WTC11 (cell line): ENCODE measurements around the gene SNAPC1. TPM values are rescaled to one million over a fixed set of nuclear protein-coding genes. Genes with fewer than 3 reads are reported as not detected.
A peak's percentile ranks its signal among the peaks of the same experiment; 100 is the strongest.

Experiments
- CBFB ChIP-seq: sonication (generic); formaldehyde crosslinking; IDR thresholded peaks from 2 replicates; pipeline ENCODE4 v1.8.1; 2022; ENCODE audit warnings: mild to moderate bottlenecking, low read depth, missing genetic modification reagents
- CREB1 ChIP-seq: sonication (generic); formaldehyde crosslinking; IDR thresholded peaks from 2 replicates; pipeline ENCODE4 v1.8.0; 2023; ENCODE audit warnings: mild to moderate bottlenecking, missing genetic modification reagents
- FOXP4 ChIP-seq: sonication (generic); formaldehyde crosslinking; IDR thresholded peaks from 2 replicates; pipeline ENCODE4 v1.8.0; 2022; ENCODE audit warnings: mild to moderate bottlenecking, missing genetic modification reagents
- KAT7 ChIP-seq: sonication (generic); formaldehyde crosslinking; IDR thresholded peaks from 2 replicates; pipeline ENCODE4 v1.8.1; 2023; ENCODE audit warnings: missing genetic modification reagents, mild to moderate bottlenecking, borderline replicate concordance
- NR1H2 ChIP-seq: sonication (generic); formaldehyde crosslinking; IDR thresholded peaks from 2 replicates; pipeline ENCODE4 v1.9.0; 2021; ENCODE audit warnings: mild to moderate bottlenecking, moderate library complexity, missing genetic modification reagents
- SP1 ChIP-seq: sonication (generic); formaldehyde crosslinking; conservative IDR thresholded peaks from 2 replicates; pipeline ENCODE4 v1.8.1; 2022; ENCODE audit warnings: missing genetic modification reagents
- TEAD1 ChIP-seq: sonication (generic); formaldehyde crosslinking; IDR thresholded peaks from 2 replicates; pipeline ENCODE4 v1.8.0; 2022; ENCODE audit warnings: mild to moderate bottlenecking, missing genetic modification reagents
- ZNF138 ChIP-seq: sonication (generic); formaldehyde crosslinking; conservative IDR thresholded peaks from 2 replicates; pipeline ENCODE4 v1.8.1; 2022; ENCODE audit warnings: mild to moderate bottlenecking, moderate library complexity, missing genetic modification reagents
- ZNF532 ChIP-seq: fragments of 250-450 bp; sonication (Bioruptor Pico); IDR thresholded peaks from 2 replicates; pipeline ENCODE4 v1.9.0; 2021; ENCODE audit warnings: mild to moderate bottlenecking, borderline replicate concordance
- total RNA-seq: library from RNA; stranded (reverse); gene quantifications from 3 replicates; pipeline ENCODE4 v1.2.3, GENCODE V29; 2021
- TF ChIP-seq, protein P1 (sequence below): sonication (generic); formaldehyde crosslinking; IDR thresholded peaks from 2 replicates; pipeline ENCODE4 v1.8.0; 2023; ENCODE audit warnings: missing genetic modification reagents, mild to moderate bottlenecking, borderline replicate concordance
- TF ChIP-seq, protein P2 (sequence below): sonication (generic); formaldehyde crosslinking; IDR thresholded peaks from 2 replicates; pipeline ENCODE4 v1.8.1; 2023; ENCODE audit warnings: mild to moderate bottlenecking, missing genetic modification reagents
- TF ChIP-seq, protein P3 (sequence below): sonication (generic); formaldehyde crosslinking; IDR thresholded peaks from 2 replicates; pipeline ENCODE4 v1.8.1; 2023; ENCODE audit warnings: mild to moderate bottlenecking, missing genetic modification reagents, borderline replicate concordance
- TF ChIP-seq, protein P4 (sequence below): fragments of 250-450 bp; sonication (Bioruptor Pico); IDR thresholded peaks from 2 replicates; pipeline ENCODE4 v1.8.0; 2021; ENCODE audit warnings: mild to moderate bottlenecking
- TF ChIP-seq, protein P5 (sequence below): fragments of 250-450 bp; sonication (Bioruptor Pico); IDR thresholded peaks from 2 replicates; pipeline ENCODE4 v1.9.0; 2021; ENCODE audit warnings: mild to moderate bottlenecking
- TF ChIP-seq, protein P6 (sequence below): fragments of 250-450 bp; sonication (Bioruptor Pico); IDR thresholded peaks from 2 replicates; pipeline ENCODE4 v2.1.2; 2022; ENCODE audit warnings: mild to moderate bottlenecking, moderate library complexity

SNAPC1 gene
- total RNA-seq, 1 experiment from 2014 or later, result 9.5 TPM

DNA sequence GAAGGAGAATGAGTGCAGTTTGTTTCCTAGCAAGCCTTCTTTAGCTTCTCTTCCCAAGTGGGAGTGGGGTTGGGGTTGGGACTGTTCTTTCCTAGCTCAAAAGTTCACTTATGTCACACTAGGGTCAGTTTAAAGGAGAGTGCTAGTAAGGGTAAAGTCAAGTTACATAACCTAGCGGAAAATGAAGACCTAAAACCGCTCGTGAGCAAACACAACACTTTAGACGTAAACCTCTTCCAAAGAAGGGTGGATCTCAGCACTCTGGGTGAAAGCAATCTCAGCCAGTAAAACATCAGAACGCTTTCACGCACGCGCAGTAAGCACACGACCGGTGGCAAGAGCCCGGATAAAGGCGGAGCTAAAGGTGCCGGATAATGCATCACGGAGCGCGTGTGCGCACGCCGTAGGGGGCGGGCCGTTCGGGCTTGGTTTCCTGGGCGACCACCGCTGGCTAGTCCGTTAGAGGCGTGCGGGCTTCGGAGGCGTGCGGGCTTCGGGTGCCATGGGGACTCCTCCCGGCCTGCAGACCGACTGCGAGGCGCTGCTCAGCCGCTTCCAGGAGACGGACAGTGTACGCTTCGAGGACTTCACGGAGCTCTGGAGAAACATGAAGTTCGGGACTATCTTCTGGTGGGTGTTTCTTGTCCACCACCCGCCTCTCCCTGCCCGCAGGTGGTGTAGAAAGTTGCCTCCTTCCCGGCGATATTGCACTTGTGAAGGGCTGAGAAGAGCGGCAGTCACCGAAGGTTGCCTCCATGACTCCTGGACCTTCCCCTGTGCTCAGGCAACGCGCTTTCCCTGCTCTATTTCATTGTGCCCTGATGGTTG is at the start of gene SNAPC1 (continued):
- TF ChIP-seq, protein P1, sequence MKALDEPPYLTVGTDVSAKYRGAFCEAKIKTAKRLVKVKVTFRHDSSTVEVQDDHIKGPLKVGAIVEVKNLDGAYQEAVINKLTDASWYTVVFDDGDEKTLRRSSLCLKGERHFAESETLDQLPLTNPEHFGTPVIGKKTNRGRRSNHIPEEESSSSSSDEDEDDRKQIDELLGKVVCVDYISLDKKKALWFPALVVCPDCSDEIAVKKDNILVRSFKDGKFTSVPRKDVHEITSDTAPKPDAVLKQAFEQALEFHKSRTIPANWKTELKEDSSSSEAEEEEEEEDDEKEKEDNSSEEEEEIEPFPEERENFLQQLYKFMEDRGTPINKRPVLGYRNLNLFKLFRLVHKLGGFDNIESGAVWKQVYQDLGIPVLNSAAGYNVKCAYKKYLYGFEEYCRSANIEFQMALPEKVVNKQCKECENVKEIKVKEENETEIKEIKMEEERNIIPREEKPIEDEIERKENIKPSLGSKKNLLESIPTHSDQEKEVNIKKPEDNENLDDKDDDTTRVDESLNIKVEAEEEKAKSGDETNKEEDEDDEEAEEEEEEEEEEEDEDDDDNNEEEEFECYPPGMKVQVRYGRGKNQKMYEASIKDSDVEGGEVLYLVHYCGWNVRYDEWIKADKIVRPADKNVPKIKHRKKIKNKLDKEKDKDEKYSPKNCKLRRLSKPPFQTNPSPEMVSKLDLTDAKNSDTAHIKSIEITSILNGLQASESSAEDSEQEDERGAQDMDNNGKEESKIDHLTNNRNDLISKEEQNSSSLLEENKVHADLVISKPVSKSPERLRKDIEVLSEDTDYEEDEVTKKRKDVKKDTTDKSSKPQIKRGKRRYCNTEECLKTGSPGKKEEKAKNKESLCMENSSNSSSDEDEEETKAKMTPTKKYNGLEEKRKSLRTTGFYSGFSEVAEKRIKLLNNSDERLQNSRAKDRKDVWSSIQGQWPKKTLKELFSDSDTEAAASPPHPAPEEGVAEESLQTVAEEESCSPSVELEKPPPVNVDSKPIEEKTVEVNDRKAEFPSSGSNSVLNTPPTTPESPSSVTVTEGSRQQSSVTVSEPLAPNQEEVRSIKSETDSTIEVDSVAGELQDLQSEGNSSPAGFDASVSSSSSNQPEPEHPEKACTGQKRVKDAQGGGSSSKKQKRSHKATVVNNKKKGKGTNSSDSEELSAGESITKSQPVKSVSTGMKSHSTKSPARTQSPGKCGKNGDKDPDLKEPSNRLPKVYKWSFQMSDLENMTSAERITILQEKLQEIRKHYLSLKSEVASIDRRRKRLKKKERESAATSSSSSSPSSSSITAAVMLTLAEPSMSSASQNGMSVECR, result peak; percentile 47; the same call in 1 of the 2 replicates
- TF ChIP-seq, protein P2, sequence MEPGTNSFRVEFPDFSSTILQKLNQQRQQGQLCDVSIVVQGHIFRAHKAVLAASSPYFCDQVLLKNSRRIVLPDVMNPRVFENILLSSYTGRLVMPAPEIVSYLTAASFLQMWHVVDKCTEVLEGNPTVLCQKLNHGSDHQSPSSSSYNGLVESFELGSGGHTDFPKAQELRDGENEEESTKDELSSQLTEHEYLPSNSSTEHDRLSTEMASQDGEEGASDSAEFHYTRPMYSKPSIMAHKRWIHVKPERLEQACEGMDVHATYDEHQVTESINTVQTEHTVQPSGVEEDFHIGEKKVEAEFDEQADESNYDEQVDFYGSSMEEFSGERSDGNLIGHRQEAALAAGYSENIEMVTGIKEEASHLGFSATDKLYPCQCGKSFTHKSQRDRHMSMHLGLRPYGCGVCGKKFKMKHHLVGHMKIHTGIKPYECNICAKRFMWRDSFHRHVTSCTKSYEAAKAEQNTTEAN (CRISPR knock-in tag), result no peak
- TF ChIP-seq, protein P3, sequence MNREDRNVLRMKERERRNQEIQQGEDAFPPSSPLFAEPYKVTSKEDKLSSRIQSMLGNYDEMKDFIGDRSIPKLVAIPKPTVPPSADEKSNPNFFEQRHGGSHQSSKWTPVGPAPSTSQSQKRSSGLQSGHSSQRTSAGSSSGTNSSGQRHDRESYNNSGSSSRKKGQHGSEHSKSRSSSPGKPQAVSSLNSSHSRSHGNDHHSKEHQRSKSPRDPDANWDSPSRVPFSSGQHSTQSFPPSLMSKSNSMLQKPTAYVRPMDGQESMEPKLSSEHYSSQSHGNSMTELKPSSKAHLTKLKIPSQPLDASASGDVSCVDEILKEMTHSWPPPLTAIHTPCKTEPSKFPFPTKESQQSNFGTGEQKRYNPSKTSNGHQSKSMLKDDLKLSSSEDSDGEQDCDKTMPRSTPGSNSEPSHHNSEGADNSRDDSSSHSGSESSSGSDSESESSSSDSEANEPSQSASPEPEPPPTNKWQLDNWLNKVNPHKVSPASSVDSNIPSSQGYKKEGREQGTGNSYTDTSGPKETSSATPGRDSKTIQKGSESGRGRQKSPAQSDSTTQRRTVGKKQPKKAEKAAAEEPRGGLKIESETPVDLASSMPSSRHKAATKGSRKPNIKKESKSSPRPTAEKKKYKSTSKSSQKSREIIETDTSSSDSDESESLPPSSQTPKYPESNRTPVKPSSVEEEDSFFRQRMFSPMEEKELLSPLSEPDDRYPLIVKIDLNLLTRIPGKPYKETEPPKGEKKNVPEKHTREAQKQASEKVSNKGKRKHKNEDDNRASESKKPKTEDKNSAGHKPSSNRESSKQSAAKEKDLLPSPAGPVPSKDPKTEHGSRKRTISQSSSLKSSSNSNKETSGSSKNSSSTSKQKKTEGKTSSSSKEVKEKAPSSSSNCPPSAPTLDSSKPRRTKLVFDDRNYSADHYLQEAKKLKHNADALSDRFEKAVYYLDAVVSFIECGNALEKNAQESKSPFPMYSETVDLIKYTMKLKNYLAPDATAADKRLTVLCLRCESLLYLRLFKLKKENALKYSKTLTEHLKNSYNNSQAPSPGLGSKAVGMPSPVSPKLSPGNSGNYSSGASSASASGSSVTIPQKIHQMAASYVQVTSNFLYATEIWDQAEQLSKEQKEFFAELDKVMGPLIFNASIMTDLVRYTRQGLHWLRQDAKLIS (CRISPR knock-in tag), result no peak
- TF ChIP-seq CBFB (CRISPR knock-in tag), result no peak
- no peak for TF ChIP-seq CREB1 (CRISPR knock-in tag)
- peak; percentile 71 for TF ChIP-seq SP1 (CRISPR knock-in tag)
- TF ChIP-seq TEAD1 (CRISPR knock-in tag), result peak; percentile 29; the same call in 1 of the 2 replicates
- no peak for TF ChIP-seq ZNF138 (CRISPR knock-in tag)
- no peak for TF ChIP-seq NR1H2
- no peak for TF ChIP-seq KAT7 (CRISPR knock-in tag)
- TF ChIP-seq FOXP4, result peak; percentile 60
- TF ChIP-seq, protein P4, sequence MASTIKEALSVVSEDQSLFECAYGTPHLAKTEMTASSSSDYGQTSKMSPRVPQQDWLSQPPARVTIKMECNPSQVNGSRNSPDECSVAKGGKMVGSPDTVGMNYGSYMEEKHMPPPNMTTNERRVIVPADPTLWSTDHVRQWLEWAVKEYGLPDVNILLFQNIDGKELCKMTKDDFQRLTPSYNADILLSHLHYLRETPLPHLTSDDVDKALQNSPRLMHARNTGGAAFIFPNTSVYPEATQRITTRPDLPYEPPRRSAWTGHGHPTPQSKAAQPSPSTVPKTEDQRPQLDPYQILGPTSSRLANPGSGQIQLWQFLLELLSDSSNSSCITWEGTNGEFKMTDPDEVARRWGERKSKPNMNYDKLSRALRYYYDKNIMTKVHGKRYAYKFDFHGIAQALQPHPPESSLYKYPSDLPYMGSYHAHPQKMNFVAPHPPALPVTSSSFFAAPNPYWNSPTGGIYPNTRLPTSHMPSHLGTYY (CRISPR knock-in tag), result no peak
- TF ChIP-seq, protein P5, sequence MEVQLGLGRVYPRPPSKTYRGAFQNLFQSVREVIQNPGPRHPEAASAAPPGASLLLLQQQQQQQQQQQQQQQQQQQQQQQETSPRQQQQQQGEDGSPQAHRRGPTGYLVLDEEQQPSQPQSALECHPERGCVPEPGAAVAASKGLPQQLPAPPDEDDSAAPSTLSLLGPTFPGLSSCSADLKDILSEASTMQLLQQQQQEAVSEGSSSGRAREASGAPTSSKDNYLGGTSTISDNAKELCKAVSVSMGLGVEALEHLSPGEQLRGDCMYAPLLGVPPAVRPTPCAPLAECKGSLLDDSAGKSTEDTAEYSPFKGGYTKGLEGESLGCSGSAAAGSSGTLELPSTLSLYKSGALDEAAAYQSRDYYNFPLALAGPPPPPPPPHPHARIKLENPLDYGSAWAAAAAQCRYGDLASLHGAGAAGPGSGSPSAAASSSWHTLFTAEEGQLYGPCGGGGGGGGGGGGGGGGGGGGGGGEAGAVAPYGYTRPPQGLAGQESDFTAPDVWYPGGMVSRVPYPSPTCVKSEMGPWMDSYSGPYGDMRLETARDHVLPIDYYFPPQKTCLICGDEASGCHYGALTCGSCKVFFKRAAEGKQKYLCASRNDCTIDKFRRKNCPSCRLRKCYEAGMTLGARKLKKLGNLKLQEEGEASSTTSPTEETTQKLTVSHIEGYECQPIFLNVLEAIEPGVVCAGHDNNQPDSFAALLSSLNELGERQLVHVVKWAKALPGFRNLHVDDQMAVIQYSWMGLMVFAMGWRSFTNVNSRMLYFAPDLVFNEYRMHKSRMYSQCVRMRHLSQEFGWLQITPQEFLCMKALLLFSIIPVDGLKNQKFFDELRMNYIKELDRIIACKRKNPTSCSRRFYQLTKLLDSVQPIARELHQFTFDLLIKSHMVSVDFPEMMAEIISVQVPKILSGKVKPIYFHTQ (CRISPR knock-in tag), result no peak
- TF ChIP-seq ZNF532 (CRISPR knock-in tag), result no peak
- TF ChIP-seq, protein P6, sequence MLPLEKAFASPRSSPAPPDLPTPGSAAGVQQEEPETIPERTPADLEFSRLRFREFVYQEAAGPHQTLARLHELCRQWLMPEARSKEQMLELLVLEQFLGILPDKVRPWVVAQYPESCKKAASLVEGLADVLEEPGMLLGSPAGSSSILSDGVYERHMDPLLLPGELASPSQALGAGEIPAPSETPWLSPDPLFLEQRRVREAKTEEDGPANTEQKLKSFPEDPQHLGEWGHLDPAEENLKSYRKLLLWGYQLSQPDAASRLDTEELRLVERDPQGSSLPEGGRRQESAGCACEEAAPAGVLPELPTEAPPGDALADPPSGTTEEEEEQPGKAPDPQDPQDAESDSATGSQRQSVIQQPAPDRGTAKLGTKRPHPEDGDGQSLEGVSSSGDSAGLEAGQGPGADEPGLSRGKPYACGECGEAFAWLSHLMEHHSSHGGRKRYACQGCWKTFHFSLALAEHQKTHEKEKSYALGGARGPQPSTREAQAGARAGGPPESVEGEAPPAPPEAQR, result no peak
